GM12891 (cell line): ENCODE results near the gene BLOC1S4.

ENCODE experiments used
- DNase-seq: peaks from one replicate; pipeline ENCODE4 v3.0.0; 2011; ENCODE audit warnings: low spot score; ENCODE audit not compliant: insufficient read length
- FAIRE-seq: peaks from 2 replicates; lab custom pipeline; 2011; peaks lifted over from hg19 to GRCh38; lab: Jason Lieb, UNC
- PAX5 ChIP-seq: IDR thresholded peaks from 2 replicates; pipeline ENCODE4 v1.6.1; 2011; ENCODE audit warnings: low read length, moderate library complexity, mild to moderate bottlenecking; ENCODE audit not compliant: insufficient read depth, severe bottlenecking
- POLR2A ChIP-seq: IDR thresholded peaks from 2 replicates; pipeline ENCODE4 v1.6.1; 2011; ENCODE audit warnings: low read depth, low read length, control low read depth
- POLR2AphosphoS5 ChIP-seq: IDR thresholded peaks from 2 replicates; pipeline ENCODE4 v1.6.1; 2011; ENCODE audit warnings: low read depth, low read length, control low read depth
- POU2F2 ChIP-seq: IDR thresholded peaks from 2 replicates; pipeline ENCODE4 v1.6.1; 2011; ENCODE audit warnings: low read depth, mild to moderate bottlenecking, control low read depth, low read length, moderate library complexity
- SPI1 ChIP-seq: IDR thresholded peaks from 2 replicates; pipeline ENCODE4 v1.6.1; 2011; ENCODE audit warnings: low read depth, low read length, control low read depth
- TAF1 ChIP-seq: IDR thresholded peaks from 2 replicates; pipeline ENCODE4 v1.6.1; 2011; ENCODE audit warnings: low read depth, low read length, control low read depth

Gene BLOC1S4

GRCh38 chr4:6699903-6700302 lies 16.1 kb upstream of the BLOC1S4 start:
- no peak for TF ChIP-seq POU2F2
- TF ChIP-seq SPI1, result no peak
- no peak for TF ChIP-seq TAF1
- TF ChIP-seq POLR2AphosphoS5, result no peak
- no peak for TF ChIP-seq PAX5
- TF ChIP-seq POLR2A, result no peak
- DNase-seq (no peak), FAIRE-seq (no peak)

- no peak for TF ChIP-seq PAX5
- TF ChIP-seq POLR2AphosphoS5, result no peak
- no peak for TF ChIP-seq POLR2A
- no peak for TF ChIP-seq POU2F2
- TF ChIP-seq SPI1, result no peak
- no peak for TF ChIP-seq TAF1
- DNase-seq (no peak), FAIRE-seq (no peak)
Observed at GRCh38 chr4:6701371-6701770, 14.6 kb upstream of the BLOC1S4 start.

GRCh38 chr4:6702761-6703160 lies 13.2 kb upstream of the BLOC1S4 start:
- DNase-seq (no peak), FAIRE-seq (no peak)
- TF ChIP-seq TAF1 (no peak), SPI1 (no peak), POLR2A (no peak), PAX5 (no peak), POU2F2 (no peak), POLR2AphosphoS5 (no peak)

- DNase-seq (no peak), FAIRE-seq (no peak)
- TF ChIP-seq POLR2AphosphoS5, result no peak
- no peak for TF ChIP-seq TAF1
- no peak for TF ChIP-seq POLR2A
- no peak for TF ChIP-seq SPI1
- no peak for TF ChIP-seq POU2F2
- no peak for TF ChIP-seq PAX5
Observed at GRCh38 chr4:6703786-6704185, 12.2 kb upstream of the BLOC1S4 start.

GRCh38 chr4:6705646-6706045 lies 10.3 kb upstream of the BLOC1S4 start:
- DNase-seq (no peak), FAIRE-seq (no peak)
- TF ChIP-seq SPI1, result no peak
- TF ChIP-seq POLR2AphosphoS5, result no peak
- no peak for TF ChIP-seq PAX5
- no peak for TF ChIP-seq TAF1

GRCh38 chr4:6706173-6706572 lies 9.8 kb upstream of the BLOC1S4 start:
- FAIRE-seq, result no peak
- no peak for TF ChIP-seq POLR2AphosphoS5
- TF ChIP-seq POU2F2, result no peak
- no peak for TF ChIP-seq PAX5
- no peak for TF ChIP-seq SPI1
- no peak for TF ChIP-seq TAF1
- DNase-seq, result no peak

- DNase-seq, result peak; percentile 78
- FAIRE-seq, result peak; percentile 83
- TF ChIP-seq PAX5 (no peak), SPI1 (peak; percentile 62), POLR2A (peak; percentile 67), TAF1 (peak; percentile 82; the same call in 1 of the 2 replicates)
Observed at GRCh38 chr4:6709230-6710114, 6.5 kb upstream of the BLOC1S4 start, which contains the start of gene MRFAP1L1. MRFAP1L1 (minus strand) TSS chr4:6709865; CDS start chr4:6709629, 236 bp downstream.

GRCh38 chr4:6710282-6710681 lies 5.7 kb upstream of the BLOC1S4 start:
- no peak for DNase-seq

GRCh38 chr4:6710996-6711395 lies 5.0 kb upstream of the BLOC1S4 start:
- FAIRE-seq (no peak), DNase-seq (no peak)
- TF ChIP-seq TAF1 (no peak), SPI1 (no peak), POLR2A (no peak), POU2F2 (no peak), PAX5 (no peak), POLR2AphosphoS5 (no peak)

More at GRCh38 chr4:6710282-6710681, 5.7 kb upstream of the BLOC1S4 start:
- TF ChIP-seq SPI1 (no peak), POU2F2 (no peak), POLR2AphosphoS5 (no peak)
- peak; percentile 13 for FAIRE-seq

GRCh38 chr4:6714954-6715353 lies 1.0 kb upstream of the BLOC1S4 start:
- DNase-seq (no peak), FAIRE-seq (no peak)
- TF ChIP-seq POU2F2 (no peak), POLR2A (no peak), POLR2AphosphoS5 (no peak), PAX5 (no peak), SPI1 (no peak), TAF1 (no peak)
